Left forelimb (tissue), 1 donor: ENCODE data around the gene PRPF38B.

ENCODE experiments used
- DNase-seq: peaks from one replicate; pipeline ENCODE4 v3.0.0-alpha.2; 2018; ENCODE audit warnings: low spot score

The PRPF38B gene

GRCh38 chr1:108717774-108718316 lies 25.7 kb downstream of the PRPF38B start:
- no peak for DNase-seq

- DNase-seq = no peak
Observed at GRCh38 chr1:108718927-108719655, 27.0 kb downstream of the PRPF38B start.

- no peak for DNase-seq
Observed at GRCh38 chr1:108719656-108720435, 27.7 kb downstream of the PRPF38B start.

- DNase-seq = no peak
Observed at GRCh38 chr1:108722292-108722691, 30.2 kb downstream of the PRPF38B start.

- no peak for DNase-seq
Observed at GRCh38 chr1:108725906-108726305, 33.8 kb downstream of the PRPF38B start.

GRCh38 chr1:108728327-108728923 lies 36.3 kb downstream of the PRPF38B start:
- DNase-seq = no peak

DNA sequence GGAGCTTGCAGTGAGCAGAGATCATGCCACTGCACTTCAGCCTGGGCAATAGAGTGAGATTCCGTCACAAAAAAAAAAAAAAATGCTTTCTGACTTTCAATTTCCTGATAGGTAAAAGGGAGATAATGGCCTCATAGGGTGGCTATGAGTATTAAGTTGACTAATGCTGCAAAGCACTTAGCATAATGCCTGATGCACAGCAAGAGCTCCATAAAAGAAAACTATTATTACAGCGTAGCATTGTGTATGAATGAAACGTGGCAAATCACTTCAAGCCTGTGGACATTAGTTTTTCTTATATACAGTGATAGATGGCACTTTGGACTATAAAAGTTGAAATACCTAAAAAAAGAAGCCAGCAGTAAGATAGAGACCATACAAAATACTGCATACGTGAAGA lies 37.4 kb downstream of the PRPF38B start:
- DNase-seq = no peak

DNA sequence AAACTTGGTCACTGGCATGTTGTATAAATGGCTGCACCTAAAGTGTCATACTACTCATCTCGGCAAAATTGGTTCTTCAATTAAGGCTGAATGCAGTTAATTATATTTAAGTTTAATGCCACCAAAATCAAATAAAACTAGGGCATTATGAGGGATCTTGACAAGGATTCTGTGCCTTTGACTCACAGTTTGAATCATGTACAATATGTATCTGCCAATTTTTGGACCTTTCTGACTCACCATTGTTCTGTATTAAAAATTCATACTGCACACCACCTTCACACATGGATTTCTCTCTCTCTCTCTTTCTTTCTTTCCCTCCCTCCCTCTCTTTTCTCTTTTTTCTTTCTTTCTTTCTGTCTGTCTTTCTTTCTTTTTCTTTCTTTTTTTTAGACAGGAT lies 40.3 kb downstream of the PRPF38B start:
- DNase-seq = no peak

DNA sequence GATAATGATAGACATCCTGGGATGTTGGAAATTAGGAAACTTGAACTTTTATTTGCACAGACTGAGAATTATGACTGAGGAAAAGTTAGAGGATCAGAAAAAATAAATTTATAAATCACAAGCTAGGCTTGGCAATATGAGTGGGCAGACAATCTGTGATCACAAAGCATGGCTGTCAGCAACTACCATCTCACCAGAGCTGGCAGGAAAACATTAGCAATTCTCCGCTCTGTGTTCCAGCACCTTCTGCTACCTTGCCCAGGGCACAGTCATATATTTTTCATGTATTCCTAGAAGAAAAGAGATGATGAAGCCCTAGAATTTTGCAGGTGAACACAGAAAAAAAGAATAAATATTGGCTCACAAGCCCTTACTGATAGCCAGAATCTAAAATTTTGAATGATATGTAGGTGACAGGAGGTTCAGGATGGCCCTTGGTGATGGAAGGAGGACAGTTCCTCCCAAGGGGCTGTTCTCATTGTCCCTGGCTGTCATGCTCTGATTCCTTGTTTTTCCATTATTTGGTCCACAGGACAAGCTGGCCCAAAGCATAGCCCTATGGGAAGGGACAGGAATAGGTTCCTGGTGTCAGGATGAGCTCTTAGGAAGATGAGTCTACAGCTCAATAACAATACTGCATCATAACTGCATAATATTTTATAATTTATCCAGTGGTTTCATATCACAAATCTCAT lies 42.2 kb downstream of the PRPF38B start:
- no peak for DNase-seq

DNA sequence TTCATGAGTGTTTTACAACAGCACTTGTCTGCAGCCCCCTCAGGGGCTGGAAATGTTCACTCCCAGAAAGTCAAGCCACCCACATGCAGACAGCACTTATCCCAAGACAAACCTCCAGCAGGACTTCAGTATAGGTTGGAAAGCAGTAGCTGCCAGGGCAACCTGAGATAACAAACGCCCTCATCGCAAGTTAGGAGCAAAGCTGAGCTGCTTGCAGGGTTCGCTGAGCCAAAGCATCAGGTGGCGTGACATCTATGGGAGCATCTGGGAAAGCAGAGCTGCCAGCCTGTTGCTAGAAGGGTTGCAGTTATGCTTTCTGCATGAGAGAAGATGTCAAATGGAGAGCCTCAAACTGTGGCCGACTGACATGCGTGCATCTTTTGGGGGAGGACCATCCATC lies 50.1 kb downstream of the PRPF38B start:
- DNase-seq = no peak

DNA sequence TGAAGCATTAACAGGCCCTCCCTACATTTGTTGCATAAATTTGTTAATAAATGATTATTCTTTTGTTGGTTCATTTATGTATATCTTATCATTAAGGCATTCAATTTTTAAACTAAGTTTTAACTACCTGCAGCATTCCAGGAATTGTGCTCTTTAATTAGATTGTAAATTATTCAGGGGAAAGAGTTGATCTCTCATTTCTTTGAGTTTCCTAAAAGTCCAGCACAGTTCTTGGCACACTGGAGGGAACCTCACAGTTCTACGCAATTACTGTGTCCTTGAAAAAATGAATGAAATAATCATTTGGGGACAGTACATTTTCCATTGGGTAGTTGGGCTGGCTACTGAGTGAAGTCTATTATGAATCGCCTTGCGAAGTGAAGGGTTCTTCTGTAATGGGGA lies 53.9 kb downstream of the PRPF38B start:
- no peak for DNase-seq

GRCh38 chr1:108746382-108747170 lies 54.5 kb downstream of the PRPF38B start, which contains the start of gene STXBP3:
Gene STXBP3, plus strand, starts transcription at chr1:108746674. Its CDS starts 64 bp downstream, at chr1:108746738.
- DNase-seq = peak; percentile 99

- DNase-seq = peak; percentile 82
Observed at GRCh38 chr1:108747171-108747850, 55.2 kb downstream of the PRPF38B start.

DNA sequence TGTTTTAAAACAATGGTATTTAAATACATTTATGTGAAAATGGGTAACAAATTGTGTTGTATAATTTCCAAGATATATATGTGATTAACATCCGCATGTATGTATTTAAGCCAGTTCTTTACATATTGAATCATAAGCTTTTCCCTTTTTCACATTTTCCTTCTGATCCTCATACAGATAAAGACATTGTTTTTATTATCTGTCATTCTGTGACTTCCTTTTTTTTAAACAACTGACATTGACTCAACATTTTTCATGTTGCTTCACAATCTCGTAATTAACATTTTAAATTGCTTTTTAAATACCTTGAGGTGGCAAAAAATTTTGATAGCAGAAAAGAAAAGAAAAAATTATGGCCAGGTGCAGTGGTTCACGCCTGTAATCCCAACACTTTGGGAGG lies 55.8 kb downstream of the PRPF38B start:
- DNase-seq = no peak

DNA sequence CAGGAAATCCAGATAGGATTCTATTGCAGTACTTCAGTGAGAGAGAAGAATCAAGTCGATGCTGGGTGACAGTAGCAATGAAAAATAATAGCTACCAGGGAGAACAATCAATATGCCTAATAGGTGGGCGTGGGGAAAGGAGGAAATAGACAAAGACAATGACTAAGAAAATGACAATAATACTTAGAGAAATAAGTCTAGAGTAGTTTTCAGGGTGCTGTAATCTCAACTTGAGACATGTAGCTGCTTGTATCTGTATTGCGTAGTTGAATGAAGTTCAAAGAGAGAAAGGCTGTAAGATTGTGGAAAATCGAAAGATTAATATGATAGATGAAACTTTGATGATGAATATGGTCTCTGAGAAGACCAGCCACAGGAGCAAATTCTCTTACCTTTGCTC lies 57.0 kb downstream of the PRPF38B start:
- DNase-seq = no peak

DNA sequence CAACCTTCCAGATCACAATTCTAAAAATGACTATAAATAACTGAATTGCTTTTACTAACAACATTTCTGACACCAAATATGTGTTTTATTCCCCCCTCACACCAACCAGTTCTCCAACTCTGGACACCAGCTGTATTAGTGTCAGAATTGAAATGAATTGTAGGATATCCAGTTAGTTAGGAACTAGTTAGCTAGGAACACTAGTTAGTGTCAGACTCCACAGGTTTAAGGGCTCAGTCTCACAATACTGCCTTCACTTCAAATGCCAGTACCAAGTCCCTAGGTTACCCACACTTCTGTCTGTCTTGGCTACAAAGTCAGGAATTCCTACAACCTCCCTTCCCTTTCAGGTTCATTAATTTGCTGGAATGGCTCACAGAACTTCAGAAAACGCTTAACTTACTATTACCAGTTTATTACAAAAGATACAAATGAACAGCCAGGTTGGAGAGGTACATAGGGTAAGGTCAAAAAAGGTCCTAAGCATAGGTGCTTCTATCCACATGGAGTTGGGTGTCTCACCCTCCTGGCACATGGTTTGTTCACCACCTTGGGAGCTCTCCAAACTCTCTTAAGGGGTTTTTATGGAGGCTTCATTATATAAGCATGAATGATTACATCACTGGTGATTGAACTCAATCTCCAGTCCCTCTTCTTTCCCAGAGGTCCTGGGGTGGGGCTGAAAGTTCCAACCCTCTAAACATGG lies 58.5 kb downstream of the PRPF38B start:
- no peak for DNase-seq
